GM12874 (cell line): ENCODE data around the gene TSTD2.

Experiments used
- TF ChIP-seq, protein P1 (sequence below): IDR thresholded peaks from 2 replicates; pipeline ENCODE4 v1.5.1; 2011; ENCODE audit warnings: low read depth, mild to moderate bottlenecking, control low read depth, low read length, moderate library complexity; ENCODE audit not compliant: insufficient read depth

Gene TSTD2

DNA sequence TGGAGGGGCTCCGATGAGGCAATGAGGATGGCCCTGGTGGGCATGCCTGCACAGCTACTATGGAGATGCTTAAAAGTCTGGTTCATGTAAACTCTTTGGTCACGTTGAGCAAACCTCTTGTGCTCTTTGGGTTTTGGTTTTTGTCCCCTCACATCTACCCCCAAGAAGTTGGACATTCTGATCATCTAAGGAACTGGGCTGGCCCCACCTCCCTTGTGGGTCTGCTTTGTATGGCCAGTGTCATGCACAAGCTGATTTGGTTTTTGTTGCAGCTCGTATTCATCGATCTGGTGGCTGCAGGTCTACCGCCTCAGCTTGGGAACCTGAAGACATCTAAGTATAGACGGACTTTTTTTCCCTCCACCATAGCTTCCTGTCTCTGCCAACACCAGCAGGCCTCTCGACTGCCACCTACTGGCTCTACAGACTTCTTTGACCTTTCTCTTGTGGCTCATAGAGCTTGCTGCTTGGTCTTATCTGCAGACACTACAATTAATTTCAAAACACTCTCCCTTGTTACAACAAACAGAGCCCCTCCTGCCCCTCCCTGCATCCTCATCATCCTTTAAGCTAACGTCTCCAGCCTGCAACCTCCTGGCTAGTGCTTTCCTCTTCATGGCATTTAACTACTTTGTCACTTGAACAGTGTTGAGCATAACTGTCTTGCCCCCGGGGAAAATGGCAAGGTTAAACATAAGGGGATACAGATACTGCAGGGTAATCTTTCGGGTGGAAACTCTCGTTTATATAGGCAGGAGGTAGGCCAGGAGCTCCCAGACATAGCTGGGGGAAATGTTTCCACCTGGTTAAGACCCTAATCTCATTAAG is 34.5 kb downstream of the TSTD2 start:
- TF ChIP-seq, protein P1, sequence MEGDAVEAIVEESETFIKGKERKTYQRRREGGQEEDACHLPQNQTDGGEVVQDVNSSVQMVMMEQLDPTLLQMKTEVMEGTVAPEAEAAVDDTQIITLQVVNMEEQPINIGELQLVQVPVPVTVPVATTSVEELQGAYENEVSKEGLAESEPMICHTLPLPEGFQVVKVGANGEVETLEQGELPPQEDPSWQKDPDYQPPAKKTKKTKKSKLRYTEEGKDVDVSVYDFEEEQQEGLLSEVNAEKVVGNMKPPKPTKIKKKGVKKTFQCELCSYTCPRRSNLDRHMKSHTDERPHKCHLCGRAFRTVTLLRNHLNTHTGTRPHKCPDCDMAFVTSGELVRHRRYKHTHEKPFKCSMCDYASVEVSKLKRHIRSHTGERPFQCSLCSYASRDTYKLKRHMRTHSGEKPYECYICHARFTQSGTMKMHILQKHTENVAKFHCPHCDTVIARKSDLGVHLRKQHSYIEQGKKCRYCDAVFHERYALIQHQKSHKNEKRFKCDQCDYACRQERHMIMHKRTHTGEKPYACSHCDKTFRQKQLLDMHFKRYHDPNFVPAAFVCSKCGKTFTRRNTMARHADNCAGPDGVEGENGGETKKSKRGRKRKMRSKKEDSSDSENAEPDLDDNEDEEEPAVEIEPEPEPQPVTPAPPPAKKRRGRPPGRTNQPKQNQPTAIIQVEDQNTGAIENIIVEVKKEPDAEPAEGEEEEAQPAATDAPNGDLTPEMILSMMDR: peak; percentile 88

DNA sequence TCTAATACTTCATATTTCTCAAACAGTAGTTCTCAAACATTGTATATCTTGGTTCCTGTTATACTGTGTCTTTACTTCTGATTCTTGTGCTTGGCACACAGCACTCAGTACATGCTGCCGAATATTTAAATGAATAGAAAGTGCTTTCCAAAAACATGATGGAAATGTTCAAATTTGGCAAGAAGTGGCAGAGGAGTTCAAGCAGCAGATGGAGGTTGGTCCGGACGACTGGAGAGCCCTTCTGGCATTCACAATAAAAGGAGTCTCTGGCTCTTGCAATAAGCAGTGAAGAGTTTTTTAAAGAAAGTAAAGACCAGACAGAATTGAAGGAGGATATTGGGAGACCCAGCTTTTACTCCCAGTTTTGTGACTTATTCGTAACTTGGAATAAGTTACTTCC is 36.3 kb downstream of the TSTD2 start:
- TF ChIP-seq, protein P1: no peak

DNA sequence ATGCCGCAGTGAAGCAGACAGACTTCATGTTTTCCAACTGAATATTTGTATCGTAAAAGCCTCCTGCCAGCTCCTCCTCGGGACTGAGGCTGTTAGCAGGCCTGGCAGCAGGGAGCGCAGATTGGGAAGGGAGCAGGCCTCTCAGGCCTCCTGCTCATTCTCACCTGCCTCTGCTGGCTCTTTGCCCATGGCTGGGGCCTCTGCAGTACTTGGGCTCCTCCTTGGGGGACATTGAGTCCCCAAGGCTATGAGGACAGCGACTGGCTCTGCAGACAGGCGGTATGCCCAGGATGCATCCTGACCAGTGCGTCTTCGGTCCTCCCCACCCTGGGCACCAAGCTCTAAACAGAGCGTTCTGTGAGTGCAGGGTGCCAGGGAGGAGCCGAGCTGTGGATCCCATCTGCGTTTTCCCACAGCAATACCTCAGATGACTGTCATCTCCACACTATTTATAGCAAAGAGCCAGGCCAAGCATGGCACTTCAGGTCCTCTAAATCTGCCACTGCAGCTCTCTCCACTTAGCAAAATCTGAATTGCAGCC is 38.7 kb downstream of the TSTD2 start:
- TF ChIP-seq, protein P1: no peak

DNA sequence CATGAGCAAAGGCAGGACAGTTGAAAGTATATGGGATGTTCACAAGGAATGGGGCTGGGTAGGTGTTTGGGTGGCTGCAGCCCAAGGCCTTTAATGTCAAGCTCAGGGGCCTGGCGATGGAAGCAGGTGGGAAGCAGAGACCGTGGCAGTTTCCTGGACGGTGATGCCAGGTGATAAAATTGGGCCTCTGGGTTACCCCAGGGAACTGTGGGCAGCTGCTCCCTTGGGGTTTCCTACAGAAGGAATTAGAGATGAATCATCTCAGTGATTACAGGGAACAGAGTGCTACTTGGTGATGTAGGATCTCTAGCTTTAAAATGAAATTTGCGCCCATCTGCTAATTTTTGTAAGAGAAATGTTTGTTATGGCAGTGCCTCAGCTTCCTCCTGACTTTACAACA is 39.2 kb downstream of the TSTD2 start:
- TF ChIP-seq, protein P1: no peak

DNA sequence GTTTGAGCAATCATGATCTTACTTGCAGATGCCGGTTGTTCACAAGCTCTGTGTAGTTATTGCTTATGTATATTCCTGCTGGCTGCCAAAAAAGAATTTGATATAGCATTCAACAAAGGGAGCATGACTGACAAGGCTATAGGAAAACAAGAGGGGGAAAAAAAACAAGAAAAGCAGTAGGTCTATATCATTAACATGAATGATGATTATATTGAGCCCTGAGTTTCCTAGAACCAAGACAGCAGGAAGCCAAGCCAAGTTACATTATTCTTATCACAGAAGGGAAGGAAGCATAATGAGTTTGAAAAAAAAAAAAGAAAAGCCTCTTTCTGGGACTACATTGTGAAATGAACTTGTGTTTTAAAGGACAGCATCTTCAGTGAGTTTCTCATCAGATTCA is 41.0 kb downstream of the TSTD2 start:
- TF ChIP-seq, protein P1: no peak

DNA sequence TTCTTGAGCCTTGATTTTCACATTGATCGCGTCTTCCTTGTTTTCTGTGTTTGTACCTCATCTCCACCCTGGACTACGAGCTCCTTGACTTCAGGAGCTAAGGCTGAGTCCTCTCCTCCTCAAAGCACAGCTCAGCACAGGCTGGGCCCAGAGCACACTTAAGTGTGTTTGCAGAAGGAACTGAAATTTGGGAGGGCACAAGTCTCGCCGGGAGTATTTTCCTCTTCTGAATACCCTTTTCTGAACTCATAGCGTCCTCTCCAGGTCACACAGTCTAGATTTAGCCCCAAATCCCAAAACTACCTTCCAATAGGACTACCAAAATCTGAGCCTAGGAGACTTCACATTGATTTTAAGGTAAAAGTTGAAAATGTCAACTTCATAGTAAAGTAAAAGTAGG is 41.6 kb downstream of the TSTD2 start:
- TF ChIP-seq, protein P1: no peak

DNA sequence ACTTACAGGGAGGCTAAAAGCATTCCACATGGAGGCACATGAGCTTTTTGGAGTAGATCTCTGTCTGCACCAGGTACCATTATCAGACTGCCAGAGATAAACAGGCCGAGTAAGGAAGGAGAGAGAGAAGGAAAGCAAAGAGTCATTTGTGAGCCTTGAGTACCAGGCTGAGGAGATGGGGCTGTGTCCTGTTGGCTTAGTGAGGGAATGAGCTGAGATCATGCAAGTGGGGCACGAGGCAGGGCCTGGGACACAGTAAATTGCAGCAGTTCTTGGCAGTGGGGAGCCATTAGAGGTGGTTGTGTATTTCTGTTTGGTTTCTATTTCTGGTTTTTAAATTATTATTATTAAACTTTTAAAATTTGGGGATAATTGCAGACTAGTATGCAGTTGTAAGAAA is 53.3 kb downstream of the TSTD2 start:
- TF ChIP-seq, protein P1: no peak
